ENCODE measurements around the gene TMC3. TPM values are rescaled to one million over a fixed set of nuclear protein-coding genes. Genes with fewer than 3 reads are reported as not detected.

TMC3 gene
- total and polyA plus RNA-seq, 9 of the 15 experiments (the other 6 are each of a cell fraction or from before 2014, with no cell fraction given), result 0.01 to 0.14 TPM; not detected in 7

DNA sequence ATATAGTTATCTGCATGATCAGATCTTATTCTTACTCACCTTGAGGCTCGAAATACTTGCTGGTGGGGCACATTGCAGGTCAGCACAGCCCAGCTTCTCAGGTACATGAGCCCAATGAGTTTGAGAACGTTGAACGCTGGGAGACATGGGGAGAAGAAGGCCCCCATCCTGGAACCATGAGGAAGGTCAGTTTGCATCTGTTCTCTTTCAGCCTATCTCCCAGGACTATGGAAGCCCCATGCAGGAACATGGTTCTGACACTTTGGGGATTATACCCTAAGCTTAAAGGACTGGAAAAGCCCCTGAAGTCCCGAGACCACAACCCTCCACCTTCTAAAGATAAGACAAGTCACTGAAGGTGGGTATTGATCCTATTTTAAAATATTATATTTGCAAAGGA lies 32.7 kb downstream of the TMC3 start:
- ChIA-PET CTCF (ENCODE audit: low intra/inter-chr PET ratio) (no interaction called here), POLR2A (interaction anchor here (1.2 kb wide), 1 partner anchor 9 kb away, joined by 4 read pairs; no protein-coding TSS in a partner anchor)
- Histone ChIP-seq H3K4me3 (no peak overlapping the region), H3K36me3 (ENCODE audit: control insufficient read depth, insufficient read depth, low read length) (no peaks in the 10 kb centered on the region), H3K4me2 (ENCODE audit: insufficient read depth, low read length) (no peak overlapping the region), H3K9ac (ENCODE audit: insufficient read depth in 1 of 2, low read depth in 2 of 2, low read length in 2 of 2) (no peak overlapping the region), H4K20me1 (replicated peaks; ENCODE audit: control insufficient read depth, insufficient read depth, low read length) (no peaks in the 10 kb centered on the region; the same call in 1 of the 2 replicates), H3K9me3 (replicated peaks; ENCODE audit: control insufficient read depth, insufficient read depth, low read depth, low read length) (no peaks in the 10 kb centered on the region), H3K4me1 (replicated peaks in 1 of 2; ENCODE audit: control insufficient read depth in 2 of 2, insufficient read depth in 2 of 2, low read length in 2 of 2) (no peaks in the 10 kb centered on the region), H2AFZ (ENCODE audit: low read depth, low read length) (no peak overlapping the region), H3K9me1 (ENCODE audit: control insufficient read depth, insufficient read depth, low read length) (no peaks in the 10 kb centered on the region), H3K79me2 (ENCODE audit: control insufficient read depth, insufficient read depth, low read length) (no peaks in the 10 kb centered on the region), H3K27me3 (ENCODE audit: control insufficient read depth in 2 of 2, insufficient read depth in 2 of 2, low read length in 2 of 2) (peaks cover 2 to 23% of the 10 kb centered on the region in 2 experiments; a peak in 4 of 5 replicates), H3K27ac (ENCODE audit: extremely low read depth, low read depth, low read length) (no peak overlapping the region)
- no peak for DNase-seq (ENCODE audit: extremely low read depth in 1 of 4, low spot score in 3 of 4)
- no peak for FAIRE-seq
- TF ChIP-seq ZBTB1 (CRISPR knock-in tag; IDR thresholded peaks at IDR 0.05; ENCODE audit: borderline replicate concordance, low read depth) (no peak), ZNF644 (tag; IDR thresholded peaks at IDR 0.05; ENCODE audit: low read depth) (no peak), STAT5A (IDR thresholded peaks at IDR 0.05; ENCODE audit: borderline replicate concordance, low read length) (no peak), TBL1XR1 (IDR thresholded peaks at IDR 0.05; ENCODE audit: low read length in 2 of 2) (no peak), MAZ (CRISPR knock-in tag; conservative IDR thresholded peaks at IDR 0.05 in 1 of 2, IDR thresholded peaks at IDR 0.05 in 1 of 2) (no peak), NEUROD1 (IDR thresholded peaks at IDR 0.05; ENCODE audit: borderline replicate concordance, low read depth, low read length, partially characterized antibody) (no peak), MIER1 (IDR thresholded peaks at IDR 0.05; ENCODE audit: low read depth) (no peak), SRSF9 (IDR thresholded peaks at IDR 0.05; ENCODE audit: borderline replicate concordance, low read depth, low read length) (no peak), HDAC2 (IDR thresholded peaks at IDR 0.05) (no peak), ZNF717 (CRISPR knock-in tag; IDR thresholded peaks at IDR 0.05) (no peak), MYBL2 (IDR thresholded peaks at IDR 0.05; ENCODE audit: low read depth) (no peak), MYBL2 (CRISPR knock-in tag; IDR thresholded peaks at IDR 0.05; ENCODE audit: borderline replicate concordance) (no peak), NFE2L1 (tag; IDR thresholded peaks at IDR 0.05; ENCODE audit: borderline replicate concordance, low read depth) (no peak), HMG20B (CRISPR knock-in tag; IDR thresholded peaks at IDR 0.05) (no peak)
- TF ChIP-seq, protein P1, sequence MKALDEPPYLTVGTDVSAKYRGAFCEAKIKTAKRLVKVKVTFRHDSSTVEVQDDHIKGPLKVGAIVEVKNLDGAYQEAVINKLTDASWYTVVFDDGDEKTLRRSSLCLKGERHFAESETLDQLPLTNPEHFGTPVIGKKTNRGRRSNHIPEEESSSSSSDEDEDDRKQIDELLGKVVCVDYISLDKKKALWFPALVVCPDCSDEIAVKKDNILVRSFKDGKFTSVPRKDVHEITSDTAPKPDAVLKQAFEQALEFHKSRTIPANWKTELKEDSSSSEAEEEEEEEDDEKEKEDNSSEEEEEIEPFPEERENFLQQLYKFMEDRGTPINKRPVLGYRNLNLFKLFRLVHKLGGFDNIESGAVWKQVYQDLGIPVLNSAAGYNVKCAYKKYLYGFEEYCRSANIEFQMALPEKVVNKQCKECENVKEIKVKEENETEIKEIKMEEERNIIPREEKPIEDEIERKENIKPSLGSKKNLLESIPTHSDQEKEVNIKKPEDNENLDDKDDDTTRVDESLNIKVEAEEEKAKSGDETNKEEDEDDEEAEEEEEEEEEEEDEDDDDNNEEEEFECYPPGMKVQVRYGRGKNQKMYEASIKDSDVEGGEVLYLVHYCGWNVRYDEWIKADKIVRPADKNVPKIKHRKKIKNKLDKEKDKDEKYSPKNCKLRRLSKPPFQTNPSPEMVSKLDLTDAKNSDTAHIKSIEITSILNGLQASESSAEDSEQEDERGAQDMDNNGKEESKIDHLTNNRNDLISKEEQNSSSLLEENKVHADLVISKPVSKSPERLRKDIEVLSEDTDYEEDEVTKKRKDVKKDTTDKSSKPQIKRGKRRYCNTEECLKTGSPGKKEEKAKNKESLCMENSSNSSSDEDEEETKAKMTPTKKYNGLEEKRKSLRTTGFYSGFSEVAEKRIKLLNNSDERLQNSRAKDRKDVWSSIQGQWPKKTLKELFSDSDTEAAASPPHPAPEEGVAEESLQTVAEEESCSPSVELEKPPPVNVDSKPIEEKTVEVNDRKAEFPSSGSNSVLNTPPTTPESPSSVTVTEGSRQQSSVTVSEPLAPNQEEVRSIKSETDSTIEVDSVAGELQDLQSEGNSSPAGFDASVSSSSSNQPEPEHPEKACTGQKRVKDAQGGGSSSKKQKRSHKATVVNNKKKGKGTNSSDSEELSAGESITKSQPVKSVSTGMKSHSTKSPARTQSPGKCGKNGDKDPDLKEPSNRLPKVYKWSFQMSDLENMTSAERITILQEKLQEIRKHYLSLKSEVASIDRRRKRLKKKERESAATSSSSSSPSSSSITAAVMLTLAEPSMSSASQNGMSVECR (CRISPR knock-in tag; IDR thresholded peaks at IDR 0.05), result no peak
- TF ChIP-seq, protein P2, sequence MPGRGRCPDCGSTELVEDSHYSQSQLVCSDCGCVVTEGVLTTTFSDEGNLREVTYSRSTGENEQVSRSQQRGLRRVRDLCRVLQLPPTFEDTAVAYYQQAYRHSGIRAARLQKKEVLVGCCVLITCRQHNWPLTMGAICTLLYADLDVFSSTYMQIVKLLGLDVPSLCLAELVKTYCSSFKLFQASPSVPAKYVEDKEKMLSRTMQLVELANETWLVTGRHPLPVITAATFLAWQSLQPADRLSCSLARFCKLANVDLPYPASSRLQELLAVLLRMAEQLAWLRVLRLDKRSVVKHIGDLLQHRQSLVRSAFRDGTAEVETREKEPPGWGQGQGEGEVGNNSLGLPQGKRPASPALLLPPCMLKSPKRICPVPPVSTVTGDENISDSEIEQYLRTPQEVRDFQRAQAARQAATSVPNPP (IDR thresholded peaks at IDR 0.05; ENCODE audit: borderline replicate concordance, insufficient read depth, insufficient read length), result no peak
- TF ChIP-seq, protein P3, sequence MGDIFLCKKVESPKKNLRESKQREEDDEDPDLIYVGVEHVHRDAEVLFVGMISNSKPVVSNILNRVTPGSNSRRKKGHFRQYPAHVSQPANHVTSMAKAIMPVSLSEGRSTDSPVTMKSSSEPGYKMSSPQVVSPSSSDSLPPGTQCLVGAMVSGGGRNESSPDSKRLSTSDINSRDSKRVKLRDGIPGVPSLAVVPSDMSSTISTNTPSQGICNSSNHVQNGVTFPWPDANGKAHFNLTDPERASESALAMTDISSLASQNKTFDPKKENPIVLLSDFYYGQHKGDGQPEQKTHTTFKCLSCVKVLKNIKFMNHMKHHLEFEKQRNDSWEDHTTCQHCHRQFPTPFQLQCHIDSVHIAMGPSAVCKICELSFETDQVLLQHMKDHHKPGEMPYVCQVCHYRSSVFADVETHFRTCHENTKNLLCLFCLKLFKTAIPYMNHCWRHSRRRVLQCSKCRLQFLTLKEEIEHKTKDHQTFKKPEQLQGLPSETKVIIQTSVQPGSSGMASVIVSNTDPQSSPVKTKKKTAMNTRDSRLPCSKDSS (IDR thresholded peaks at IDR 0.05; ENCODE audit: low read depth, partially characterized antibody), result no peak
- in situ Hi-C loops (cut with MboI) (no loop called here), intact Hi-C loops (cut with micrococcal nuclease) (no loop called here)
- no peak for ATAC-seq
- BruUV-seq (replicated peaks), result no TSS peak
- 0% methylated on average over 4 of the region's 4 CpGs for WGBS (ENCODE audit: insufficient coverage, low coverage, missing lambda C conversion rate)
